Skeletal muscle satellite cell (primary cell): ENCODE measurements around the gene MRPL24.
A peak's percentile ranks its signal among the peaks of the same experiment; 100 is the strongest.

ENCODE experiments used
- H3K27me3 ChIP-seq: 2 replicates; pipeline ENCODE4 v1.7.0; 2013; ENCODE audit warnings: low read length; ENCODE audit not compliant: control insufficient read depth, insufficient read depth
- H3K36me3 ChIP-seq: 2 replicates; pipeline ENCODE4 v1.7.0; 2013; ENCODE audit warnings: mild to moderate bottlenecking, control low read depth, low read length; ENCODE audit not compliant: insufficient read depth
- H3K4me1 ChIP-seq: 2 replicates; pipeline ENCODE4 v1.7.0; 2013; ENCODE audit warnings: low read length; ENCODE audit not compliant: control insufficient read depth, insufficient read depth
- H3K4me2 ChIP-seq: 2 replicates; pipeline ENCODE4 v1.7.0; 2013; ENCODE audit warnings: mild to moderate bottlenecking, low read length
- H3K4me3 ChIP-seq: 2 replicates; pipeline ENCODE4 v1.7.0; 2013; ENCODE audit warnings: low read length
- H3K9ac ChIP-seq: 2 replicates; pipeline ENCODE4 v1.7.0; 2013; ENCODE audit warnings: mild to moderate bottlenecking, low read depth, low read length, moderate library complexity
- H3K9me3 ChIP-seq: replicated peaks from 2 replicates; pipeline ENCODE4 v1.7.0; 2013; ENCODE audit warnings: mild to moderate bottlenecking, control low read depth, low read length

The MRPL24 gene

GRCh38 chr1:156756355-156756754 is 15.5 kb upstream of the MRPL24 start:
- no peak overlapping the region for H3K4me3 ChIP-seq
- no peaks in the 10 kb centered on the region for H3K9me3 ChIP-seq
- no peak overlapping the region for H3K9ac ChIP-seq
- H3K4me1 ChIP-seq, result peaks cover 10% of the 10 kb centered on the region
- H3K36me3 ChIP-seq, result no peaks in the 10 kb centered on the region
- H3K4me2 ChIP-seq, result no peak overlapping the region
- no peaks in the 10 kb centered on the region for H3K27me3 ChIP-seq

GRCh38 chr1:156755527-156755950 is 14.7 kb upstream of the MRPL24 start:
- no peak overlapping the region for H3K4me3 ChIP-seq
- H3K4me1 ChIP-seq, result peaks cover 10% of the 10 kb centered on the region
- H3K9me3 ChIP-seq, result no peaks in the 10 kb centered on the region
- no peak overlapping the region for H3K4me2 ChIP-seq
- H3K9ac ChIP-seq, result no peak overlapping the region
- no peaks in the 10 kb centered on the region for H3K36me3 ChIP-seq
- no peaks in the 10 kb centered on the region for H3K27me3 ChIP-seq

DNA sequence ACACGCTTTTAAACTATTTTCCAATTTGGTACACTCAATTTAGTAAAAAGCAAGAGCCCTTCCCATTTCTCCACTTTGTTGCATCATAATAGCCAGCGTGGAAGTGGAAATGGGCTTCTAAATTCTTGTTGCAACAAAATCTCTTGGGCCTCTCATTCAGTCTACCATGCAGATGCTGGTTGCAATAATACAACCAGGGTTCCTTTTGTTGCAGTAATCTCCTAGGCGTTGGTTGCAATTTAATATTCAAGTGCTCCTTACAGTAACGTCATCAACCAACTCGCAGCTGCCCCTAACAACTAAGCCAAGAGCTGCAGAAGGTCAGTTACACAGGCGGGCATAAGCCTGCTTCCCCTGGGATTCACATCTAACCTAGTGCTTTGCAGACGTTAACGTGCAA is 13.3 kb upstream of the MRPL24 start:
- Histone ChIP-seq H3K9ac (no peak overlapping the region), H3K36me3 (peaks cover 3% of the 10 kb centered on the region), H3K4me1 (peaks cover 18% of the 10 kb centered on the region), H3K4me3 (no peak overlapping the region), H3K4me2 (no peak overlapping the region), H3K27me3 (no peaks in the 10 kb centered on the region), H3K9me3 (no peaks in the 10 kb centered on the region)

DNA sequence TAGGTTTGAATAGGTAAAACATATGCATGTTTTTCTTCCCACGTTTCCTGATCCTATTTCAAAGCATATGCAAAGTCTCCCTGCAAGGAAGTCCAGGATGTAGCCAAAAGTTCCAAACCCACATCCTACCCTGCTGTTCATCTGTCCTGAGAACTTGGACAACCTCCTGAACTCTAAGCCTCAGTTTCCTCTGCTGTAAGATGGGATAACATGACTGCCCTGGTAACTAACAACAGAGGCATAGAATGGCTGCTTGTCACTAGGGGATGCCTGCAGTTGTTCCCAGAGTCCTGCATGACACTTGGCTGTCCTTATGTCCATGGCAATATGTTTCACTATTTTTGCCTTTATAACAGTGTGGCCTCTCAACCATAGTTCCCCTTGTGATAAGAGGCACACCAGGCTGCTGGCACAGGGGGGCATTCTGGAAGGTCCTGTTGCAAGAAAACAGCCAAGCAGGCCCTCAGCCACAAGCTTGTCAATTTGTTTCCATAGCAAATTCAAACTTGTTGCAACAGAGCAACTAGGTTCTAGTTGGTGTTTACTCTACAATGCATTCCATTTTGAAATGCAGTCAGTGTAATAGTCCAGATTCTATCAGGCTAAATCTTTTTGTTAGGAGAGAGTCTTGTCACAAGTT is 12.1 kb upstream of the MRPL24 start:
- Histone ChIP-seq H3K9me3 (no peaks in the 10 kb centered on the region), H3K4me2 (peak overlapping the region; percentile 98), H3K27me3 (no peaks in the 10 kb centered on the region), H3K36me3 (peaks cover 3% of the 10 kb centered on the region), H3K4me3 (peak overlapping the region; percentile 99), H3K4me1 (peaks cover 30% of the 10 kb centered on the region), H3K9ac (peak overlapping the region; percentile 99)

GRCh38 chr1:156751757-156752481 is 11.0 kb upstream of the MRPL24 start:
- H3K4me1 ChIP-seq, result peaks cover 39% of the 10 kb centered on the region
- H3K36me3 ChIP-seq, result peaks cover 3% of the 10 kb centered on the region
- H3K9me3 ChIP-seq, result no peaks in the 10 kb centered on the region
- H3K4me3 ChIP-seq, result peak overlapping the region; percentile 99
- no peaks in the 10 kb centered on the region for H3K27me3 ChIP-seq
- peak overlapping the region; percentile 99 for H3K9ac ChIP-seq
- H3K4me2 ChIP-seq, result peak overlapping the region; percentile 98

GRCh38 chr1:156751451-156751756 is 10.5 kb upstream of the MRPL24 start, which contains the start of gene HDGF:
TSS of gene HDGF (minus strand) at chr1:156751675. CDS start at chr1:156751429, 246 bp downstream.
- peak within 1 kb of the TSS; percentile 99 for H3K4me3 ChIP-seq
- peak within 1 kb of the TSS; percentile 98 for H3K4me2 ChIP-seq
- H3K36me3 ChIP-seq, result peaks cover 3% of the 10 kb centered on the region
- no peaks in the 10 kb centered on the region for H3K27me3 ChIP-seq
- H3K9me3 ChIP-seq, result no peaks in the 10 kb centered on the region
- H3K4me1 ChIP-seq, result peaks cover 44% of the 10 kb centered on the region
- H3K9ac ChIP-seq, result peak within 1 kb of the TSS; percentile 99

- H3K4me1 ChIP-seq, result peaks cover 49% of the 10 kb centered on the region
- H3K27me3 ChIP-seq, result no peaks in the 10 kb centered on the region
- no peaks in the 10 kb centered on the region for H3K9me3 ChIP-seq
- H3K4me2 ChIP-seq, result peak overlapping the region; percentile 98
- H3K9ac ChIP-seq, result peak overlapping the region; percentile 99
- peak overlapping the region; percentile 99 for H3K4me3 ChIP-seq
- peaks cover 3% of the 10 kb centered on the region for H3K36me3 ChIP-seq
These were observed 10.0 kb upstream of the MRPL24 start for GRCh38 chr1:156750711-156751450.

- Histone ChIP-seq H3K4me2 (peak overlapping the region; percentile 98), H3K9me3 (no peaks in the 10 kb centered on the region), H3K4me1 (peaks cover 54% of the 10 kb centered on the region), H3K27me3 (no peaks in the 10 kb centered on the region), H3K36me3 (peaks cover 6% of the 10 kb centered on the region), H3K4me3 (peak overlapping the region; percentile 99), H3K9ac (peak overlapping the region; percentile 99)
These were observed 9.3 kb upstream of the MRPL24 start for GRCh38 chr1:156750191-156750672.

GRCh38 chr1:156749419-156750118 is 8.7 kb upstream of the MRPL24 start:
- no peaks in the 10 kb centered on the region for H3K27me3 ChIP-seq
- no peaks in the 10 kb centered on the region for H3K9me3 ChIP-seq
- peaks cover 54% of the 10 kb centered on the region for H3K4me1 ChIP-seq
- peak overlapping the region; percentile 98 for H3K4me2 ChIP-seq
- H3K4me3 ChIP-seq, result peak overlapping the region; percentile 99
- H3K9ac ChIP-seq, result peak overlapping the region; percentile 99
- peaks cover 13% of the 10 kb centered on the region for H3K36me3 ChIP-seq

- Histone ChIP-seq H3K4me3 (peak overlapping the region; percentile 99), H3K27me3 (no peaks in the 10 kb centered on the region), H3K36me3 (peaks cover 16% of the 10 kb centered on the region), H3K4me2 (peak overlapping the region; percentile 98), H3K9ac (peak overlapping the region; percentile 99), H3K4me1 (peaks cover 54% of the 10 kb centered on the region), H3K9me3 (no peaks in the 10 kb centered on the region)
These were observed 8.0 kb upstream of the MRPL24 start for GRCh38 chr1:156748670-156749418.
